HG03159 (cell line): ENCODE measurements around the gene LSM2.

Experiments
- ATAC-seq: cut with Tn5 transposase; IDR thresholded peaks from one replicate; pipeline ENCODE4 v1.9.1; 2021; ENCODE audit warnings: mild to moderate bottlenecking, moderate library complexity; ENCODE audit not compliant: unreplicated experiment

Gene LSM2

DNA sequence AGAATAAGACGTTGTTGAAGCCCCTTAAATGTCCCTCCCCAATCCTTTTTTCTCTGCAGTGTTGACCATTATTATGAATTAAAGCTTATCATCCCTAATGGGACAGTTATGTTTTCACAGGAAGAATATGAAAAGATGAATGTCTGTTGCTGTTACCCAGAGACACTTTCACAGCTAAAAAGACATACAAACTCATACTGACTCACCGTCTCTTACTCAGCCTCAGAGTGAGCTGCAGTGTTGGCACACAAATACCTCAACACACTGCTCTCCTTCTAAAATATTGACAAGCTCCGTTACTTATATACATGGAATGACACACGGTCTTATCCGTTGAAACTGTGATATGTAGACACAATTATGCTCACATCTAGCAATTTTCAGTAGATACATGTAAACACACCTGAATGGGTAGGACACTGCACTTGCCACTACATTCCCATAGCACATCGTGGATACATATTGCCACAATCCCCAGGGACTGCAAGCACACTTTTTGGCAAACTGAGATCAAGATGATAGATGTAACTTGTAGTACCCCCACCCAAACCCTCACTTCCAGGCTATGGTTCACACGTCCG lies 53.9 kb downstream of the LSM2 start:
- no peak for ATAC-seq

DNA sequence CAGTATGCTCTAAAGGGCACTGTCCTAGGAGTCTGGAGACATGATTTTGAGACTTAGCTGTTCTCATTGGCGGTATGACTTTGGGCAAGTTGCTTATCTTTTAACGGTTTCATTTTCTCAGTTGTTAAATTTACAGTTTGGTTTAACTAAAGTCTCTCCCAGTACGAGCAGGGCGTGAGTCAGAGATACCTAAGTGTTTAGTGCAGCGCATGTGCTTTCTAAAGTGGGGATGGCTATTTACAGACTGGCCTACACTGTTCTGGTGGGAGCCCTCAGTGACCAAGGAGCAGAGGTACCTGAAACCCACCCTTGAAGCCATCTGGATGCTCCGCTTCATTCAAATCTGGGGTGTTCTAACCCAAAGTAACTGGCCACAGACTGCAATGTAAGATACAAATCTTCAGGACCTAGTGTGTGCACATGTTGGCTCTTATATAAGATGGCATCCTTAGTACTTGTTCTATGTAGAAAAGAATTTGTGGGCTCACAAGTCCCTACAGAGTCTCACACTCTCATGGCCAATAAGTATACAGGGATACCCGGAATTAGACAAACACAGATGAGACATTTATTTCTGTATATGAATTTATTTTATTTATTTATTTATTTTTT lies 56.2 kb downstream of the LSM2 start:
- no peak for ATAC-seq

DNA sequence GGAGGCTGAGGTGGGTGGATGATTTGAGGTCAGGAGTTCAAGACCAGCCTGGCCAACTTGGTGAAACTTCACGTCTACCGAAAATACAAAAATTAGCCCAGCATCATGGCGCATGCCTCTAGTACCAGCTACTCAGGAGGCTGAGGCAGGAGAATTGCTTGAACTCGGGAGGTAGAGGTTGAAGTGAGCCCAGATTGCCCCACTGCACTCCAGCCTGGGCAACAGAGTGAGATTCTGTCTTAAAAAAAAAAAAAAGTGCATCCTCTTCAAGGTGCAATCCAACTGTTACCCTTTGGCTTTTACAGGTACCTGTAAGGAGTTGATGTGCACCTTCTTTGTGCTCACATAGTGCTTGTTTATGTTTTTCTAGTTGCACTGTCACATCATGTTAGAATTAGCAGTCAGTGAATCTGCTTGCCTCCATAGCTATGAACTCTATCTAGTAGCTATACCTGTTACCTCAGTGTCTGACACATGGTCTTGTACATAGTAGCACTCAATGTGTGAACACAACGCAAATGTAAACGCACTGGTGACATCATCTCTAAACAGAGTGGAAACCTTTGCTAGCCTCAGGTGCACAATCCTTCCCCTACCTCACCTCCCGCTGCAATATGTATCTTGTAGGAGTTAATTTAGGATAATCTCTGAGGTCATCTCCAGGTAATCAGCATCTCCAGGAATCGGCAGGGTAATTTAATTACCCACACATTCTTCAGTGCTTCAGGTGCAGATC lies 57.3 kb downstream of the LSM2 start:
- ATAC-seq, result no peak
